DMS53 treated with DMSO at 0.1 percent for 48 hours (cell line): ENCODE measurements around the gene LNP1.
"Not testable (repeated sequence)": the region's sequence is repeated elsewhere in the genome, so short reads cannot be mapped to it uniquely, and the experiment has no call there.

Experiments used
- DNase-seq: peaks from one replicate; lab custom pipeline; 2025; ENCODE audit not compliant: unreplicated experiment; lab: John Stamatoyannopoulos, UW

LNP1 gene

DNA sequence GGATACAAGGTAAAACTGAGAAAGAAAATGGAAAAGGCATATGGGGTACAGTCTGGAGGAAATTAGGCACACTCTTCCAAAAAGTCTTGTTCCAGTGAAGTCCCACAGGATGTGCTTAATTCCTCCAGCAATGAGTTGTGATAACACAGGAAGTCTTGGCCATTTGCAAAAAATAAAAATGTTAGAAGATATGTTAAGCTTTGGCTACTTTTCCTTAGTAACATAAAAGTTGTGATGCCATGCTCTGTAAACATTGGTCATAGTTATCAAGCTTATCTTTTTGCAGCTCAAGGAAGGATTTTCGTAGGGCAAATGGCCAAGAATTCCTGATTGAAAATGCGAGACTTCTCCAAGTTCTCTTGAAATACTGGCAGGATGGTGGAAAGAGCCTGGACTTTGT lies 26.4 kb downstream of the LNP1 start:
- no peak for DNase-seq

GRCh38 chr3:100429187-100429716 lies 27.9 kb downstream of the LNP1 start:
- DNase-seq: no peak

- no peak for DNase-seq
These were observed 35.6 kb downstream of the LNP1 start for GRCh38 chr3:100436951-100437350.

- no peak for DNase-seq
These were observed 36.6 kb downstream of the LNP1 start for GRCh38 chr3:100437721-100438622.

GRCh38 chr3:100438623-100438974 lies 37.3 kb downstream of the LNP1 start:
- no peak for DNase-seq

- no peak for DNase-seq
These were observed 39.6 kb downstream of the LNP1 start for GRCh38 chr3:100440895-100441294.

DNA sequence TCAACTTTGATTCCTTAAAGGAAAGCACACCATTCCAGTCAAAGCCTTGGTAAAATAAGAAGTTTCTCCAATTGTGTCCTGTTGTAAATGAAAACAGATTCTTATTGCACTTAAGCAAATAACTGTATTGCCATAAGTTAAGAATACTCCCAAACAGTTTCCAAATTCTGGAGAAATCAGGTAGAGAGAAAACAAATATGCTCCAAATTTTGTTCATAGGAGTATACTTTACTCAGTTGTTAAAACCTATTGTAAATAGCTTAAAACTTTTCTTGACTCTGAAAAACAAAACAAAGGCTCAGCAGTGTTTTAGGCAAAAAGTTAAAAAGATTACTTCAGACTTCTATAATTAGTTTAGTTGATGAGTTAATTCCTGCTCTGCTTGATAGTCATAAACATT lies 42.4 kb downstream of the LNP1 start:
- DNase-seq: no peak

DNA sequence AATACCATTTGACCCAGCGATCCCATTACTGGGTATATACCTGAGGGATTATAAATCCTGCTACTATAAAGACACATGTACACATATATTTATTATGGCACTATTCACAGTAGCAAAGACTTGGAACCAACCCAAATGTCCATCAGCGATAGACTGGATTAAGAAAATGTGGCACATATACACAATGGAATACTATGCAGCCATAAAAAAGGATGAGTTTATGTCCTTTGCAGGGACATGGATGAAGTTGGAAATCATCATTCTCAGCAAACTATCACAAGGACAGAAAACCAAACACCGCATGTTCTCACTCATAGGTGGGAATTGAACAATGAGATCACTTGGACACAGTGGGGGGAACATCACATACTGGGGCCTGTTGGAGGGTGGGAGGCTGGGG lies 45.7 kb downstream of the LNP1 start:
- not testable (repeated sequence) for DNase-seq

- no peak for DNase-seq
These were observed 46.7 kb downstream of the LNP1 start for GRCh38 chr3:100448079-100448478.

DNA sequence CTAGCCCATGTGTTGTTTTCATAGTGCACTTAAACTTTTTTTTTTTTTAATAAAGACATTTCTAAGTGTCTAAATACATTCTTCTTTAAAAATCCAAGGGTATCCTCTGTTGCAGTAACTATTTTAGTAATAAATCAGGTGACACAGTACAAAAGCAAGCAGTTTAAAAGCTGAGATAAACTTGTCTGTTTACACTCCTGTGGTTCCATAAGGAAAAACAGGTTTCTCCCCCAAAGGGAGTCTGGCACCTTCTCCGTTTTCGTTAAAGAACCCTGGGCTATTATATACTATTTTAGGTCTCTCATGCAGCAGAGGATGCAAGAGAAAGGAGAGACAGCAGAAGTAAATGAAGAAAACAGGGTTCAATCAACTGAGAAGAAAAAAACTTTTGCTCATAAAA lies 47.9 kb downstream of the LNP1 start:
- no peak for DNase-seq

- DNase-seq: no peak
These were observed 53.3 kb downstream of the LNP1 start for GRCh38 chr3:100454677-100455076.

DNA sequence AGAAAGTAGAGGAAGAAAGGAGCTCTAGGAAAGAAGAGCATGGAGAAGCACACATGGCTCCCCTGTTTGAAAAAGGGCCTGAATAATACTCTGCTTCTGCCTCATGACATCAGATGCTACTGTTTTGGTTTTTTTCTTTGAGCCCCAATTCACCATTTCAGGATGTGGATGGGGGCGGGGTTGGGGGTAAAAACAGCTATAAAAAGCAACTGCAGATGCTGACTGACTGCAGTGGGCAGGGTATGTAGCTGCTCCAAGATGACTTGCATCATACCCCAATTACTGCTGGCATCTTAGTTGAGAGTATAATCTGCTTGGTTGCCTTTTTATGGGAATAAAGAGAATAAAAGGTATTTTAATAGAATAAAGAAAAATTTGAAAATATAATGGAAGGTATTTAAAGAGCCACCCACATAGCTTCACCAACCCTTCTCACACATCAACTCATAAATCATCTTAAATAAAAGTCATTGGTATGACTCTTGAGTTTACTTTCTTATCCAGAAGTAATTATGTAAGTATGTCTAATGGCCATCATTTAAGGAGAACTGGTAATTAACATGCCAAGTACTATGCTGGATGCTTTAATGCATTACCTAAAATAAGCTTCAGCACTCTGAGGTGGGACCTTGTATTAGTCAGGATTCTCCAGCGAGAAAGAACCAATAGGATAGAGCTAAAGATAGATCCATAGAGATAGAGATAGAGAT lies 54.7 kb downstream of the LNP1 start:
- DNase-seq: no peak

GRCh38 chr3:100456745-100457144 lies 55.4 kb downstream of the LNP1 start:
- DNase-seq: no peak

GRCh38 chr3:100457811-100458210 lies 56.5 kb downstream of the LNP1 start:
- DNase-seq: no peak

- no peak for DNase-seq
These were observed 57.5 kb downstream of the LNP1 start for GRCh38 chr3:100458814-100459213.

- peak; percentile 49 for DNase-seq
These were observed 61.7 kb downstream of the LNP1 start for GRCh38 chr3:100463002-100463401.

GRCh38 chr3:100463646-100464155 lies 62.4 kb downstream of the LNP1 start:
- no peak for DNase-seq

DNA sequence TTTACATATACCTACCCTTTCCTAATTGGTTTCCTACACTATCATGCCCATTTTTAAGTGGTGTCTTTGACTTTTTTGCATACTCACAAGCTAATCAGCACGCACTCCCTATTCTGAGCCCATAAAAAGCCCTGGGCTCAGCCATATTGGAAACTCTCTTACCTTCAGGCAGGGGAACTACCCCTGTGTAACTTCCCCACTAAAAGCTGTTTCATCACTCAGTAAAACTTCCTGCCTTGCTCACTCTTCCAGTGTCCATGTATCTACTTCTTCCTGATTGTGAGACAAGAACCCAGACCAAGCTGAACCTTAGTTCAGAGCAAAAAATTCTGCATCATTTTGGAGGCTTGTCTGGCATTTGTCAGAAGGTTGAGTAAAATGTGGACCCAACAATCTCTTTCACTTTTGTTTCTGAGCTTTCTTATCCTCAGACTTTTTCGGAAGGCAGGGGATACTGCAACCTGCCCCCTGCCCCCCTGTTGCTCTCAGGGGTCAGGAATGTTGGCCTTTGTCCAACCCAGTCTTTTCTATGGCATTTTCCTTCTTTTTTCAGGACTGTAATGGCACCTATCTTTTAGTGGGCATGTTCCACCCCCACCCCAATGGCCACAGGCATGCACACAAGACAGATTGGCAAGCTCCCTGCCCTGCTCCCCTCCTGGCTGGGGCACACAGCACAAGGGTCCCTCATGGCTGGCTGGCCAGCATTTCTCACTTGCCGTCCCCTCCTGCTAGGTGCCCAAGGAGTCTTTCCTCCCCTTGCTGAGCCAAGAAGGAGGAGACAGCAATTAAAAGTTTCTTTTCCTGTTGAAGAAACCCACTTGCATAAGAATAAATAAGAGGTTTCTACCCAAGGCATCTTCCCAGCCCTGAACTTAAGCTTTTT lies 64.8 kb downstream of the LNP1 start:
- DNase-seq: no peak

- DNase-seq: no peak
These were observed 65.8 kb downstream of the LNP1 start for GRCh38 chr3:100467133-100467532.

GRCh38 chr3:100468676-100469075 lies 67.3 kb downstream of the LNP1 start:
- no peak for DNase-seq

GRCh38 chr3:100470951-100471350 lies 69.6 kb downstream of the LNP1 start:
- DNase-seq: no peak
